ENCODE results near the gene LRP1B. TPM values are rescaled to one million over a fixed set of nuclear protein-coding genes. Genes with fewer than 3 reads are reported as not detected.

The LRP1B gene
- total RNA-seq, 4 donors from 2014 or later = 37.1 to 82.7 (median 50.9) TPM

- Histone ChIP-seq H3K9me3 (no peaks in the 10 kb centered on the region), H3K36me3 (no peaks in the 10 kb centered on the region), H3K27me3 (no peaks in the 10 kb centered on the region), H3K4me1 (no peaks in the 10 kb centered on the region), H3K4me3 (replicated peaks in 1 of 3) (no peak overlapping the region), H3K27ac (no peak overlapping the region)
- TF ChIP-seq, protein P1, sequence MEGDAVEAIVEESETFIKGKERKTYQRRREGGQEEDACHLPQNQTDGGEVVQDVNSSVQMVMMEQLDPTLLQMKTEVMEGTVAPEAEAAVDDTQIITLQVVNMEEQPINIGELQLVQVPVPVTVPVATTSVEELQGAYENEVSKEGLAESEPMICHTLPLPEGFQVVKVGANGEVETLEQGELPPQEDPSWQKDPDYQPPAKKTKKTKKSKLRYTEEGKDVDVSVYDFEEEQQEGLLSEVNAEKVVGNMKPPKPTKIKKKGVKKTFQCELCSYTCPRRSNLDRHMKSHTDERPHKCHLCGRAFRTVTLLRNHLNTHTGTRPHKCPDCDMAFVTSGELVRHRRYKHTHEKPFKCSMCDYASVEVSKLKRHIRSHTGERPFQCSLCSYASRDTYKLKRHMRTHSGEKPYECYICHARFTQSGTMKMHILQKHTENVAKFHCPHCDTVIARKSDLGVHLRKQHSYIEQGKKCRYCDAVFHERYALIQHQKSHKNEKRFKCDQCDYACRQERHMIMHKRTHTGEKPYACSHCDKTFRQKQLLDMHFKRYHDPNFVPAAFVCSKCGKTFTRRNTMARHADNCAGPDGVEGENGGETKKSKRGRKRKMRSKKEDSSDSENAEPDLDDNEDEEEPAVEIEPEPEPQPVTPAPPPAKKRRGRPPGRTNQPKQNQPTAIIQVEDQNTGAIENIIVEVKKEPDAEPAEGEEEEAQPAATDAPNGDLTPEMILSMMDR (IDR thresholded peaks at IDR 0.05) = no peak
- no peak for TF ChIP-seq POLR2A (IDR thresholded peaks at IDR 0.05)
- intact Hi-C loops (cut with DNase I) = no loop called here
- no peak for DNase-seq
- 83 to 90% methylated on average over 1 of the region's 1 CpG for WGBS, 2 donors
Measured at GRCh38 chr2:140718999-140719398, 1411.8 kb downstream of the LRP1B start.

- Histone ChIP-seq H3K27ac (no peak overlapping the region), H3K4me1 (no peaks in the 10 kb centered on the region), H3K9me3 (no peaks in the 10 kb centered on the region), H3K27me3 (no peaks in the 10 kb centered on the region), H3K4me3 (replicated peaks in 1 of 3) (no peak overlapping the region), H3K36me3 (no peaks in the 10 kb centered on the region)
- no peak for DNase-seq
- WGBS, 2 donors = 75 to 85% methylated on average over 2 of the region's 2 CpGs
- intact Hi-C loops (cut with DNase I) = no loop called here
- TF ChIP-seq, protein P1 (IDR thresholded peaks at IDR 0.05) = no peak
- no peak for TF ChIP-seq POLR2A (IDR thresholded peaks at IDR 0.05)
Measured at GRCh38 chr2:140717481-140717880, 1413.3 kb downstream of the LRP1B start.

DNA sequence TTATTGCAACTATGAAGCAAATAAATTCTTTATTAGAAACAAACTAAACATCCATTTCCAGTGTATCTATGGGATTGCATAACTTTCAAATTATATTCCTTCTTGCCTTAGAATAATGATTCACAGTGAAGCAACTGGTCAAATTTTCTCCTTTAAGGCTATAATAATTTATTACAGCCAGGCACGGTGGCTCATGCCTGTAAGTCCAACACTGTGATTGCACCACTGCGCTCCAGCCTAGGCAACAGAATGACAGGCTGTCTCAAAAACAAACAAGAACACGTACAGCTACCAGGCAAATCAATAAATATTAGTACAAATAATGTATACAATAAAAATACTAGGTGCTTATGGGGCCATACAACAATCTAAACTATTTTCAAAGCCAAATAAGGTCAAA, 1416.2 kb downstream of the LRP1B start:
- H3K36me3 ChIP-seq = no peaks in the 10 kb centered on the region
- H3K27ac ChIP-seq = no peak overlapping the region
- DNase-seq = no peak
- 90 to 91% methylated on average over 3 of the region's 3 CpGs for WGBS, 2 donors
- H3K4me1 ChIP-seq = no peaks in the 10 kb centered on the region
- H3K27me3 ChIP-seq = no peaks in the 10 kb centered on the region
- H3K4me3 ChIP-seq (replicated peaks in 1 of 3) = no peak overlapping the region
- TF ChIP-seq POLR2A (IDR thresholded peaks at IDR 0.05) = no peak
- TF ChIP-seq, protein P1 (IDR thresholded peaks at IDR 0.05) = no peak
- no peaks in the 10 kb centered on the region for H3K9me3 ChIP-seq
- intact Hi-C loops (cut with DNase I) = no loop called here

DNA sequence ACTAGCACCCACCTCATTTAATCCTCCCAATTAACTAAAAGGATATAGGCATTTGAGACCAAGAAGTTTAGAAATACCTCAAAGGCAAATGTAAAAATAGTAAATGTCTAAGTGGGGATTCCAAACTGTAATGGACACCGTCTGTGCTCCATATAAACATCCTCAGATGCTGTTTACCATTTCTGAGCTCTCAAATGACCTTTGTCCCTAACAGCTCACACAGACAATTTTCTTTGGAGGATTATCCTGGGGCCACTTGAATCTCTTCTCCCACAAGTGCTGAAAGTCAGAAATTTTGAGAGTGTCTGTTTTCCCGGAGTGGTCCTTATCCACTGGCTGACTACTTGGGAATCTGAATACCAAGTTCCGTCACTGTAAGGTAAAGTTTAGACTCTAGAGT, 1418.9 kb downstream of the LRP1B start:
- intact Hi-C loops (cut with DNase I) = no loop called here
- no peaks in the 10 kb centered on the region for H3K9me3 ChIP-seq
- no peaks in the 10 kb centered on the region for H3K27me3 ChIP-seq
- 85 to 89% methylated on average over 3 of the region's 3 CpGs for WGBS, 2 donors
- no peak overlapping the region for H3K4me3 ChIP-seq (replicated peaks in 1 of 3)
- no peaks in the 10 kb centered on the region for H3K4me1 ChIP-seq
- DNase-seq = no peak
- no peaks in the 10 kb centered on the region for H3K36me3 ChIP-seq
- TF ChIP-seq, protein P1 (IDR thresholded peaks at IDR 0.05) = no peak
- TF ChIP-seq POLR2A (IDR thresholded peaks at IDR 0.05) = no peak
- H3K27ac ChIP-seq = no peak overlapping the region

DNA sequence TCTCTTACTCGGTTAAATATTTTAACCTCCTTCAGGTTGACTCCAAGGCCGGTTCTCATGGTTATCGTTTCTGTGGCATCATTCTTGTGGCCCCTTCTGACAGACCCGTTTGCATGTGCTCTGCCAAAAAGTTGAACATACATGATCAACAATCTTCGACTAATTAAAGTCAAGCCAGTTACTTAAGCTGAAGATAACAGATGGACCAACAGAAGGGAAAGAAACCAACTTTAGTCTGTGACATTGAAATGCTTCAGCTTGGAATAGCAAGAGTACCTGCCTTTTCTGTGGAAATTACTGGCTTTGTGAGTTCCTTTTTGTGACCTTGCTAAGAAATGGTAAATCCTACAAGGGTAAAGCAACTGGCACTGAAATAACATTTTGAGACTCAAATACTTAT, 1429.1 kb downstream of the LRP1B start:
- 93 to 95% methylated on average over 5 of the region's 5 CpGs for WGBS, 2 donors
- DNase-seq = no peak
- intact Hi-C loops (cut with DNase I) = no loop called here
- Histone ChIP-seq H3K36me3 (no peaks in the 10 kb centered on the region), H3K4me1 (no peaks in the 10 kb centered on the region), H3K27ac (no peak overlapping the region), H3K27me3 (no peaks in the 10 kb centered on the region), H3K4me3 (replicated peaks in 1 of 3) (no peak overlapping the region), H3K9me3 (no peaks in the 10 kb centered on the region)
- TF ChIP-seq, protein P1 (IDR thresholded peaks at IDR 0.05) = no peak
- no peak for TF ChIP-seq POLR2A (IDR thresholded peaks at IDR 0.05)

All from thyroid gland (tissue), 4 donors.